ENCODE measurements around the gene TNS4.

Gene TNS4

GRCh38 chr17:40490982-40491381 lies 10.4 kb downstream of the TNS4 start:
- DNase-seq = no peak

- DNase-seq = no peak
Observed at GRCh38 chr17:40490289-40490853, 11.1 kb downstream of the TNS4 start.

GRCh38 chr17:40487371-40488020 lies 13.9 kb downstream of the TNS4 start:
- no peak for DNase-seq

- no peak for DNase-seq
Observed at GRCh38 chr17:40486522-40487370, 14.7 kb downstream of the TNS4 start.

GRCh38 chr17:40485851-40486521 lies 15.4 kb downstream of the TNS4 start:
- no peak for DNase-seq

- no peak for DNase-seq
Observed at GRCh38 chr17:40484973-40485530, 16.4 kb downstream of the TNS4 start.

GRCh38 chr17:40484285-40484972 lies 17.0 kb downstream of the TNS4 start:
- DNase-seq = no peak

GRCh38 chr17:40483679-40484078 lies 17.7 kb downstream of the TNS4 start:
- no peak for DNase-seq

- no peak for DNase-seq
Observed at GRCh38 chr17:40482722-40483121, 18.7 kb downstream of the TNS4 start.

GRCh38 chr17:40481106-40481505 lies 20.3 kb downstream of the TNS4 start:
- DNase-seq = no peak

GRCh38 chr17:40480501-40481003 lies 20.9 kb downstream of the TNS4 start:
- no peak for DNase-seq

- DNase-seq = no peak
Observed at GRCh38 chr17:40479754-40480480, 21.5 kb downstream of the TNS4 start.

- no peak for DNase-seq
Observed at GRCh38 chr17:40478486-40478885, 22.9 kb downstream of the TNS4 start.

GRCh38 chr17:40477796-40478195 lies 23.6 kb downstream of the TNS4 start:
- DNase-seq = no peak

- no peak for DNase-seq
Observed at GRCh38 chr17:40475234-40475908, 26.1 kb downstream of the TNS4 start.

GRCh38 chr17:40474419-40475002 lies 26.9 kb downstream of the TNS4 start:
- DNase-seq = no peak

GRCh38 chr17:40473573-40474365 lies 27.7 kb downstream of the TNS4 start:
- no peak for DNase-seq

GRCh38 chr17:40472733-40473452 lies 28.5 kb downstream of the TNS4 start:
- DNase-seq = no peak

Data from NCI-H2227 treated with DMSO at 0.1 percent for 48 hours (cell line).